IPS-20b (cell line): Measurements from ENCODE around the gene SORT1.
A peak's percentile ranks its signal among the peaks of the same experiment; 100 is the strongest.

Experiments
- H3K27ac ChIP-seq: one replicate; pipeline ENCODE4 v1.5.1; 2013; ENCODE audit warnings: low read length
- H3K27me3 ChIP-seq: 2 replicates; pipeline ENCODE4 v1.6.1; 2013; ENCODE audit warnings: mild to moderate bottlenecking, low read length, inconsistent platforms; ENCODE audit not compliant: insufficient read depth
- H3K36me3 ChIP-seq: 2 replicates; pipeline ENCODE4 v1.6.1; 2013; ENCODE audit warnings: low read depth, mild to moderate bottlenecking, inconsistent platforms, low read length, moderate library complexity; ENCODE audit not compliant: insufficient read depth
- H3K4me1 ChIP-seq: 2 replicates; pipeline ENCODE4 v1.6.1; 2013; ENCODE audit warnings: mild to moderate bottlenecking, control low read depth, inconsistent platforms, low read length, moderate library complexity; ENCODE audit not compliant: insufficient read depth
- H3K4me3 ChIP-seq: 2 replicates; pipeline ENCODE4 v1.5.1; 2013; ENCODE audit warnings: mild to moderate bottlenecking, low read length, inconsistent platforms
- H3K9ac ChIP-seq: 2 replicates; pipeline ENCODE4 v1.6.1; 2013; ENCODE audit warnings: low read depth, mild to moderate bottlenecking, inconsistent platforms, low read length, moderate library complexity
- H3K9me3 ChIP-seq: 2 replicates; pipeline ENCODE4 v1.6.1; 2013; ENCODE audit warnings: mild to moderate bottlenecking, low read depth, low read length, inconsistent platforms; ENCODE audit not compliant: insufficient read depth

SORT1 gene

GRCh38 chr1:109425391-109426280 is 27.9 kb upstream of the SORT1 start:
- H3K27ac ChIP-seq: no peak overlapping the region
- 0 out of 2 replicates have a peak, but pooled peaks cover 10% of the 10 kb centered on the region for H3K4me1 ChIP-seq
- peak overlapping the region; percentile 85 for H3K9ac ChIP-seq
- peaks cover 10% of the 10 kb centered on the region for H3K36me3 ChIP-seq
- peak overlapping the region; percentile 92 for H3K4me3 ChIP-seq
- no peaks in the 10 kb centered on the region for H3K27me3 ChIP-seq
- no peaks in the 10 kb centered on the region for H3K9me3 ChIP-seq

- Histone ChIP-seq H3K36me3 (peaks cover 30% of the 10 kb centered on the region), H3K27ac (no peak overlapping the region), H3K9me3 (no peaks in the 10 kb centered on the region), H3K4me1 (0 out of 2 replicates have a peak, but pooled peaks cover 10% of the 10 kb centered on the region), H3K27me3 (no peaks in the 10 kb centered on the region), H3K4me3 (no peak overlapping the region), H3K9ac (no peak overlapping the region)
Observed at GRCh38 chr1:109423498-109423897, 25.8 kb upstream of the SORT1 start.

- peaks cover 98% of the 10 kb centered on the region for H3K36me3 ChIP-seq
- no peaks in the 10 kb centered on the region for H3K27me3 ChIP-seq
- H3K4me1 ChIP-seq: no peaks in the 10 kb centered on the region
- H3K4me3 ChIP-seq: no peak overlapping the region
- H3K9me3 ChIP-seq: no peaks in the 10 kb centered on the region
- H3K27ac ChIP-seq: no peak overlapping the region
- H3K9ac ChIP-seq: no peak overlapping the region
Observed at GRCh38 chr1:109412551-109412950, 14.8 kb upstream of the SORT1 start.

- Histone ChIP-seq H3K36me3 (peaks cover 79% of the 10 kb centered on the region), H3K9me3 (no peaks in the 10 kb centered on the region), H3K4me1 (no peaks in the 10 kb centered on the region), H3K27ac (no peak overlapping the region), H3K9ac (no peak overlapping the region), H3K27me3 (no peaks in the 10 kb centered on the region), H3K4me3 (no peak overlapping the region)
Observed at GRCh38 chr1:109404838-109405237, 7.1 kb upstream of the SORT1 start.

GRCh38 chr1:109402025-109402424 is 4.3 kb upstream of the SORT1 start:
- peaks cover 11% of the 10 kb centered on the region for H3K4me1 ChIP-seq

GRCh38 chr1:109400035-109400655 is 2.4 kb upstream of the SORT1 start:
- peaks cover 37% of the 10 kb centered on the region for H3K36me3 ChIP-seq
- H3K4me3 ChIP-seq: no peak overlapping the region
- H3K27me3 ChIP-seq: peaks cover 8% of the 10 kb centered on the region; the same call in 1 of the 2 replicates
- H3K27ac ChIP-seq: no peak overlapping the region
- no peaks in the 10 kb centered on the region for H3K9me3 ChIP-seq
- peaks cover 16% of the 10 kb centered on the region for H3K4me1 ChIP-seq
- no peak overlapping the region for H3K9ac ChIP-seq

More at GRCh38 chr1:109402025-109402424, 4.3 kb upstream of the SORT1 start:
- H3K4me3 ChIP-seq: no peak overlapping the region
- no peaks in the 10 kb centered on the region for H3K9me3 ChIP-seq
- H3K9ac ChIP-seq: no peak overlapping the region
- H3K27ac ChIP-seq: no peak overlapping the region
- peaks cover 53% of the 10 kb centered on the region for H3K36me3 ChIP-seq
- H3K27me3 ChIP-seq: peaks cover under 1% of the 10 kb centered on the region; the same call in 1 of the 2 replicates

GRCh38 chr1:109399326-109399957 is 1.7 kb upstream of the SORT1 start:
- H3K4me1 ChIP-seq: peaks cover 16% of the 10 kb centered on the region
- H3K9me3 ChIP-seq: no peaks in the 10 kb centered on the region
- peaks cover 8% of the 10 kb centered on the region; the same call in 1 of the 2 replicates for H3K27me3 ChIP-seq
- H3K36me3 ChIP-seq: peaks cover 32% of the 10 kb centered on the region
- no peak overlapping the region for H3K27ac ChIP-seq
- peak overlapping the region; percentile 90; the same call in 1 of the 2 replicates for H3K9ac ChIP-seq
- no peak overlapping the region for H3K4me3 ChIP-seq

- Histone ChIP-seq H3K9me3 (no peaks in the 10 kb centered on the region), H3K27me3 (peaks cover 8% of the 10 kb centered on the region; the same call in 1 of the 2 replicates), H3K4me1 (peaks cover 16% of the 10 kb centered on the region), H3K27ac (peak overlapping the region; percentile 57), H3K4me3 (peak overlapping the region; percentile 75), H3K36me3 (peaks cover 27% of the 10 kb centered on the region), H3K9ac (peak overlapping the region; percentile 90)
Observed at GRCh38 chr1:109398343-109399225, 866 bp upstream of the SORT1 start.

GRCh38 chr1:109396871-109397580 is 692 bp downstream of the SORT1 start:
- Histone ChIP-seq H3K27me3 (peaks cover 8% of the 10 kb centered on the region; the same call in 1 of the 2 replicates), H3K27ac (no peak overlapping the region), H3K4me1 (peaks cover 16% of the 10 kb centered on the region)

GRCh38 chr1:109396513-109396839 is 1.2 kb downstream of the SORT1 start:
- Histone ChIP-seq H3K4me1 (peaks cover 16% of the 10 kb centered on the region), H3K9ac (peak overlapping the region; percentile 75; the same call in 1 of the 2 replicates), H3K4me3 (peak overlapping the region; percentile 86), H3K27me3 (peaks cover 8% of the 10 kb centered on the region; the same call in 1 of the 2 replicates), H3K9me3 (no peaks in the 10 kb centered on the region), H3K36me3 (peaks cover 17% of the 10 kb centered on the region; the same call in 1 of the 2 replicates), H3K27ac (no peak overlapping the region)

More at GRCh38 chr1:109396871-109397580, 692 bp downstream of the SORT1 start:
- Histone ChIP-seq H3K4me3 (peak overlapping the region; percentile 86), H3K9ac (peak overlapping the region; percentile 75; the same call in 1 of the 2 replicates), H3K36me3 (peaks cover 21% of the 10 kb centered on the region), H3K9me3 (no peaks in the 10 kb centered on the region)
